Mesothelial cell of epicardium (in vitro differentiated cells): Measurements from ENCODE around the gene NOSIP. TPM values are rescaled to one million over a fixed set of nuclear protein-coding genes. Genes with fewer than 3 reads are reported as not detected.

Source experiments
- DNase-seq, 2 experiments: peaks; one replicate each; pipeline ENCODE4 v3.0.0; 2021; ENCODE audit warnings: low spot score in 2 of 2; ENCODE audit not compliant: unreplicated experiment in 2 of 2
- H3K27ac Mint-ChIP-seq: 2 replicates; pipeline ENCODE4 v1.8.0; 2021; ENCODE audit warnings: mixed read lengths
- H3K27me3 Mint-ChIP-seq: 2 replicates; pipeline ENCODE4 v1.8.0; 2021; ENCODE audit warnings: low read depth, mixed read lengths
- H3K36me3 Mint-ChIP-seq: 2 replicates; pipeline ENCODE4 v1.8.0; 2021; ENCODE audit warnings: mixed read lengths
- H3K4me1 Mint-ChIP-seq: 2 replicates; pipeline ENCODE4 v1.8.0; 2021; ENCODE audit warnings: mixed read lengths
- H3K4me3 Mint-ChIP-seq: 2 replicates; pipeline ENCODE4 v1.8.0; 2021; ENCODE audit warnings: mild to moderate bottlenecking, moderate library complexity, mixed read lengths
- H3K9me3 Mint-ChIP-seq: 2 replicates; pipeline ENCODE4 v1.8.0; 2021; ENCODE audit warnings: mixed read lengths
- CTCF ChIP-seq: fragments of 200-600 bp; sonication (generic); IDR thresholded peaks from one replicate; pipeline ENCODE4 v1.5.0; 2021; ENCODE audit warnings: antibody characterized with exemption; ENCODE audit not compliant: unreplicated experiment
- total RNA-seq: library from RNA; stranded (reverse); gene quantifications from 3 replicates; pipeline ENCODE4 v1.2.1, GENCODE V29; 2021

NOSIP gene
- total RNA-seq, 1 donor from 2014 or later: 53.3 TPM

GRCh38 chr19:49605605-49606004 lies 25.2 kb upstream of the NOSIP start:
- H3K4me3 Mint-ChIP-seq: no peak overlapping the region
- no peak for TF ChIP-seq CTCF
- no peak overlapping the region for H3K27ac Mint-ChIP-seq

DNA sequence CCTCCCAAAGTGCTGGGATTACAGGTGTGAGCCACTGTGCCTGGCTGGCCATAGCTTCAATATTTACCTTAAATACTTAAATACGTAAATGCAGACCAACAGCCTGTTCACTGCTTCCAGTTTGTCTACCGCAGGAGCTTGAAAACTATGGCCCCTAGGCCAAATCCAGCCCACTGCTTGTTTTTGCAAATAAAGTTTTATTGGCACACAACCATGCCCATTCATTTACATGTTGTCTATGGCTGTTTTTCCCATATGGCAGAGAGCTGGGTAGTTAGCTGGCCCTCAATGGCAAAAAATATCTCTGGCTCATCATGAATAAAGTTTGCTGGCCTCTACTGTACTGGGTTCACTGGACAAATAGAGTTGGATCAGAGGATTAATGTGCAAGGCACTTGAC lies 22.4 kb upstream of the NOSIP start:
- TF ChIP-seq CTCF: no peak
- Mint-ChIP-seq H3K9me3 (no peaks in the 10 kb centered on the region), H3K4me1 (no peaks in the 10 kb centered on the region), H3K4me3 (no peak overlapping the region), H3K27me3 (no peaks in the 10 kb centered on the region), H3K36me3 (peaks cover 36% of the 10 kb centered on the region), H3K27ac (no peak overlapping the region)
- DNase-seq: no peak

More at GRCh38 chr19:49605605-49606004, 25.2 kb upstream of the NOSIP start:
- no peaks in the 10 kb centered on the region for H3K27me3 Mint-ChIP-seq
- no peaks in the 10 kb centered on the region for H3K9me3 Mint-ChIP-seq
- DNase-seq: no peak
- no peaks in the 10 kb centered on the region for H3K4me1 Mint-ChIP-seq
- peaks cover 30% of the 10 kb centered on the region for H3K36me3 Mint-ChIP-seq

GRCh38 chr19:49601482-49602038 lies 21.2 kb upstream of the NOSIP start:
- peaks cover 33% of the 10 kb centered on the region for H3K36me3 Mint-ChIP-seq
- H3K9me3 Mint-ChIP-seq: no peaks in the 10 kb centered on the region
- DNase-seq: no peak
- H3K4me1 Mint-ChIP-seq: no peaks in the 10 kb centered on the region
- no peak for TF ChIP-seq CTCF
- no peak overlapping the region for H3K4me3 Mint-ChIP-seq
- no peak overlapping the region for H3K27ac Mint-ChIP-seq
- H3K27me3 Mint-ChIP-seq: no peaks in the 10 kb centered on the region

- Mint-ChIP-seq H3K36me3 (peaks cover 29% of the 10 kb centered on the region), H3K27ac (no peak overlapping the region), H3K9me3 (no peaks in the 10 kb centered on the region), H3K4me1 (no peaks in the 10 kb centered on the region), H3K4me3 (no peak overlapping the region), H3K27me3 (no peaks in the 10 kb centered on the region)
- TF ChIP-seq CTCF: no peak
- no peak for DNase-seq
Measured at GRCh38 chr19:49599378-49600295, 19.3 kb upstream of the NOSIP start.

GRCh38 chr19:49597703-49597974 lies 17.3 kb upstream of the NOSIP start:
- Mint-ChIP-seq H3K27me3 (no peaks in the 10 kb centered on the region), H3K36me3 (peaks cover 21% of the 10 kb centered on the region), H3K9me3 (no peaks in the 10 kb centered on the region), H3K4me3 (no peak overlapping the region), H3K27ac (no peak overlapping the region), H3K4me1 (peaks cover 14% of the 10 kb centered on the region)
- no peak for TF ChIP-seq CTCF
- DNase-seq: no peak
